Upper lobe of left lung (tissue), 6 donors: ENCODE results near the gene RIMBP2. TPM values are rescaled to one million over a fixed set of nuclear protein-coding genes. Genes with fewer than 3 reads are reported as not detected.

Source experiments
- ATAC-seq, 2 donors: fragments of 200-7000 bp; cut with Tn5 transposase; one replicate each; pipeline ENCODE4 v1.9.1; 2022; ENCODE audit warnings: mild to moderate bottlenecking in 2 of 2, moderate library complexity in 2 of 2; ENCODE audit not compliant: low FRiP score in 2 of 2
- DNase-seq, 2 donors: peaks; one replicate each; pipeline ENCODE4 v3.0.0-alpha.2; 2019 to 2020
- H3K27ac ChIP-seq, 4 donors: fragments of 200-600 bp; sonication (generic); one replicate each; pipeline ENCODE4 v1.5.1; 2016 to 2019
- H3K27me3 ChIP-seq, 4 donors: fragments of 200-600 bp; sonication (generic); one replicate each; pipeline ENCODE4 v1.5.1; 2017 to 2019
- H3K36me3 ChIP-seq, 4 donors: fragments of 200-600 bp; sonication (generic); one replicate each; pipeline ENCODE4 v1.5.1; 2016 to 2019
- H3K4me1 ChIP-seq, 4 donors: fragments of 200-600 bp; sonication (generic); one replicate each; pipeline ENCODE4 v1.5.1; 2018 to 2019
- H3K4me3 ChIP-seq, 4 donors: fragments of 200-600 bp; sonication (generic); one replicate each; pipeline ENCODE4 v1.5.1; 2017 to 2019; ENCODE audit warnings: mild to moderate bottlenecking in 2 of 4, moderate library complexity in 1 of 4
- H3K9me3 ChIP-seq, 4 donors: fragments of 200-600 bp; sonication (generic); one replicate each; pipeline ENCODE4 v1.5.1; 2018 to 2019
- EP300 ChIP-seq, 4 donors: sonication (generic); formaldehyde crosslinking; IDR thresholded peaks; one replicate each; pipeline ENCODE4 v1.5.1; 2017; ENCODE audit warnings: antibody characterized with exemption in 4 of 4, control low read depth in 2 of 4
- POLR2A ChIP-seq, 4 donors: fragments of 450-650 bp; IDR thresholded peaks; one replicate each; pipeline ENCODE4 v1.5.1; 2016 to 2017; ENCODE audit warnings: antibody characterized with exemption in 4 of 4, mild to moderate bottlenecking in 2 of 4
- POLR2AphosphoS5 ChIP-seq, 2 donors: sonication (generic); formaldehyde crosslinking; IDR thresholded peaks; one replicate each; pipeline ENCODE4 v1.5.1; 2017; ENCODE audit warnings: antibody characterized with exemption in 2 of 2
- WGBS, 2 donors: methylation state at CpG; one replicate each; pipeline ENCODE4 v1.1.5; 2017 to 2018; 5-methylcytosine and 5-hydroxymethylcytosine counted together
- total RNA-seq, 6 donors: library from RNA; depleted of rRNA in 4 of 6; stranded (reverse); fragments of >200 nt in 4 of 6; gene quantifications; one replicate each; pipeline versions ENCODE4 v1.1.0 to v1.2.1, GENCODE V29; 2016 to 2021
- TF ChIP-seq, protein P1 (sequence below), 6 experiments: fragments of 450-650 bp in 4 of 6; fragments of 200-600 bp in 2 of 6; sonication (generic) in 2 of 6; IDR thresholded peaks; one replicate each; pipeline ENCODE4 v1.5.1; 2016 to 2019; ENCODE audit warnings: antibody characterized with exemption in 6 of 6
- donor health status: DM: no; HTN: no; CAD: no; lungs with moderate emphysema.
- donor health status: DM: no; HTN: yes; CAD: no; lungs with severe emphysema.

Gene RIMBP2
- total RNA-seq, 6 donors from 2014 or later = 0.23 to 3.9 (median 0.44) TPM; not detected in 1

DNA sequence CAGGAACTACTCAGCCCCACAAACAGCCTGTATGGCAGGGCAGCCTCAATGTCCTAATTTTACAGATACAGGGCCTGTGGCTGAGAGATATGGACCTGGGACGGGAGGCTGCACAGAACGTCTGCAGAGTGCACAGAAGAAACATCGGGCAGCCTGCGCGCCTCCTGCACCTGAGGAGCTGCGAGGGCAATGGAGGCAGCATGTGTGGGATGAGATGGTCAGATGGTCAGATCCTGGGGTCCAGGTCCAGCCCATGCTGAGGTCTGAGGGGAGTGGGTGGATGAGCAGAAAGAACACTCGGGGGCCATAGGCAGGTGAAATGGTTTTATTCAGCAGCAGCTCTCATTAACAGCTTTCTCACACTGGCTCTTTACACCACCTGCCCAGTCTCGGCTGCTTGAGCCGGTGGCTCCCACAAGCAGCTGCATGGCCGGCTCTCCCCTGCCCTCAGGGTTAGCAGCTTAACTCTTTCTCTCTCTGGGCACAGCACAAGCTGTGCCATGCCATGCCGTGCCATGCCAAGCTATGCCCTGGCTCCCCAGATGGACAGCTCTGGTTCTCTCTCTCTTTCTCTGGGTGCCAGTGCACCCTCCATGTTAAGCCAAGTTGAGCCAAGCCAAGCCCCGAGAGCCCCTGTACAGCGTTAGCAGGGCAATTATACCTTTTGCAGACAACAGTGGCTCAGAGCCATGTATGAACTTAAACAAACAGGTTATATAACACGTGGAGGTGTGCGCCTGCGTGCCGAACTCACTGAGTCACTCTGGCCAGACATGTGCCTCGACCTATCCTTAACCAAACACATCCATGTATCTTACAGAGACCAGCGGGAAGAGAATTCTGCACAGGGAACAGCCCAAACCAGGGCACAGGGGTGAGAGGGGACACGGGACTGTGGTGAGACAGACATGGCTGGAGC lies 47.6 kb downstream of the RIMBP2 start:
- H3K27me3 ChIP-seq = no peaks in the 10 kb centered on the region
- TF ChIP-seq POLR2AphosphoS5 (IDR thresholded peaks at IDR 0.05) (no peak), EP300 (IDR thresholded peaks at IDR 0.05) (no peak), POLR2A (IDR thresholded peaks at IDR 0.05) (no peak)
- TF ChIP-seq, protein P1, sequence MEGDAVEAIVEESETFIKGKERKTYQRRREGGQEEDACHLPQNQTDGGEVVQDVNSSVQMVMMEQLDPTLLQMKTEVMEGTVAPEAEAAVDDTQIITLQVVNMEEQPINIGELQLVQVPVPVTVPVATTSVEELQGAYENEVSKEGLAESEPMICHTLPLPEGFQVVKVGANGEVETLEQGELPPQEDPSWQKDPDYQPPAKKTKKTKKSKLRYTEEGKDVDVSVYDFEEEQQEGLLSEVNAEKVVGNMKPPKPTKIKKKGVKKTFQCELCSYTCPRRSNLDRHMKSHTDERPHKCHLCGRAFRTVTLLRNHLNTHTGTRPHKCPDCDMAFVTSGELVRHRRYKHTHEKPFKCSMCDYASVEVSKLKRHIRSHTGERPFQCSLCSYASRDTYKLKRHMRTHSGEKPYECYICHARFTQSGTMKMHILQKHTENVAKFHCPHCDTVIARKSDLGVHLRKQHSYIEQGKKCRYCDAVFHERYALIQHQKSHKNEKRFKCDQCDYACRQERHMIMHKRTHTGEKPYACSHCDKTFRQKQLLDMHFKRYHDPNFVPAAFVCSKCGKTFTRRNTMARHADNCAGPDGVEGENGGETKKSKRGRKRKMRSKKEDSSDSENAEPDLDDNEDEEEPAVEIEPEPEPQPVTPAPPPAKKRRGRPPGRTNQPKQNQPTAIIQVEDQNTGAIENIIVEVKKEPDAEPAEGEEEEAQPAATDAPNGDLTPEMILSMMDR (IDR thresholded peaks at IDR 0.05) = no peak
- H3K9me3 ChIP-seq = peaks cover 0 to 5% (median 0%) of the 10 kb centered on the region in 4 donors
- no peak for ATAC-seq
- DNase-seq = no peak
- no peaks in the 10 kb centered on the region for H3K4me1 ChIP-seq
- no peak overlapping the region for H3K27ac ChIP-seq
- no peaks in the 10 kb centered on the region for H3K36me3 ChIP-seq
- H3K4me3 ChIP-seq = no peak overlapping the region
- WGBS, 2 donors = 91 to 95% methylated on average over 16 to 20 of the region's 20 CpGs

- WGBS, 2 donors = 80 to 86% methylated on average over 7 of the region's 7 CpGs
Measured at GRCh38 chr12:130667421-130667960, 48.6 kb downstream of the RIMBP2 start.

GRCh38 chr12:130666645-130667044 lies 49.5 kb downstream of the RIMBP2 start:
- Histone ChIP-seq H3K4me3 (no peak overlapping the region), H3K4me1 (no peaks in the 10 kb centered on the region), H3K27me3 (no peaks in the 10 kb centered on the region), H3K9me3 (peaks cover 0 to 5% (median 0%) of the 10 kb centered on the region in 4 donors), H3K27ac (no peak overlapping the region), H3K36me3 (no peaks in the 10 kb centered on the region)
- TF ChIP-seq, protein P1 (IDR thresholded peaks at IDR 0.05) = no peak
- TF ChIP-seq POLR2AphosphoS5 (IDR thresholded peaks at IDR 0.05) (no peak), POLR2A (IDR thresholded peaks at IDR 0.05) (no peak), EP300 (IDR thresholded peaks at IDR 0.05) (no peak)
- 57 to 81% methylated on average over 1 of the region's 1 CpG for WGBS, 2 donors
- DNase-seq (no peak), ATAC-seq (no peak)

More at GRCh38 chr12:130667421-130667960, 48.6 kb downstream of the RIMBP2 start:
- Histone ChIP-seq H3K4me3 (no peak overlapping the region), H3K36me3 (no peaks in the 10 kb centered on the region), H3K4me1 (no peaks in the 10 kb centered on the region), H3K27ac (no peak overlapping the region), H3K27me3 (no peaks in the 10 kb centered on the region), H3K9me3 (peaks cover 0 to 5% (median 0%) of the 10 kb centered on the region in 4 donors)
- no peak for DNase-seq
- ATAC-seq = no peak
- TF ChIP-seq POLR2A (IDR thresholded peaks at IDR 0.05) = no peak
- TF ChIP-seq, protein P1 (IDR thresholded peaks at IDR 0.05) = no peak
- TF ChIP-seq EP300 (IDR thresholded peaks at IDR 0.05) = no peak

GRCh38 chr12:130665753-130666152 lies 50.3 kb downstream of the RIMBP2 start:
- no peaks in the 10 kb centered on the region for H3K27me3 ChIP-seq
- ATAC-seq (no peak), DNase-seq (no peak)
- H3K36me3 ChIP-seq = no peaks in the 10 kb centered on the region
- TF ChIP-seq POLR2A (IDR thresholded peaks at IDR 0.05) (no peak), POLR2AphosphoS5 (IDR thresholded peaks at IDR 0.05) (no peak), EP300 (IDR thresholded peaks at IDR 0.05) (no peak)
- TF ChIP-seq, protein P1 (IDR thresholded peaks at IDR 0.05) = no peak
- H3K4me1 ChIP-seq = no peaks in the 10 kb centered on the region
- no peak overlapping the region for H3K27ac ChIP-seq
- WGBS, 2 donors = 34 to 35% methylated on average over 3 of the region's 3 CpGs
- H3K4me3 ChIP-seq = no peak overlapping the region
- peaks cover 0 to 5% (median 0%) of the 10 kb centered on the region in 4 donors for H3K9me3 ChIP-seq
